ENCODE measurements around the gene ACO2.

Gene ACO2

DNA sequence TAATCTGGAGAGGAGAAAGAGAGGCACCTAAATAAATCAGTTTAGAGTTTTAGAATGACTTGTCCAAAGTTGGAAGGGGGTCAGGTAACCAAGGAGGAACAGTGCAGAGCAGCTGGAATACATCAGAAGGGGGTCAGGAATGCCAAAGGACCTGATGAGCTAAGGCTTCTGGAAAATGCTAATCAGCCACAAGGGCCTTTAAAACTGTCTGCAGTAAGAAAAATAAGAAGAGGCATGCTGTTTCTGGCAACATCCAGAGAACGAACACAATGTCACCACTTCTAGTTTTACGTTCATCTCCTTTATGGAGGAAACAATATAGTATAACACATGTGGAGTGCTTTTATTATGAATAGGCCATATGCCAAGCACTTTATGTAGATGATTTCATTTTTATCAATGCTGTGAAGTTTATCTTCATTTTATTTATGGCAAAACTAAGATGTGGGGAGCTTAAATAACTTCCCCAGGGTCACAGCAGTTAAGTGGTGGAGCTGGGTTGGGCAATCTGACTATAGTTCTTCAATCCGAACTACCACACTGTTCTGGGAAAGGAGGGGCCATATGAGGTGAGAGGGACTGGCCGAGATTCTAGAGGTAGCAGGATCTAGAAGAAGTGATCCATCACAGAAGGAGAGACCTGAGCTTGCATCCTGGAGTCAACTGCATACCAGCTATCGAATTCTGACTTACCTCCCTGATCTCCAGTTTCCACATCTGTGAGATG, 22.6 kb downstream of the ACO2 start:
- peak; percentile 42 for DNase-seq

DNA sequence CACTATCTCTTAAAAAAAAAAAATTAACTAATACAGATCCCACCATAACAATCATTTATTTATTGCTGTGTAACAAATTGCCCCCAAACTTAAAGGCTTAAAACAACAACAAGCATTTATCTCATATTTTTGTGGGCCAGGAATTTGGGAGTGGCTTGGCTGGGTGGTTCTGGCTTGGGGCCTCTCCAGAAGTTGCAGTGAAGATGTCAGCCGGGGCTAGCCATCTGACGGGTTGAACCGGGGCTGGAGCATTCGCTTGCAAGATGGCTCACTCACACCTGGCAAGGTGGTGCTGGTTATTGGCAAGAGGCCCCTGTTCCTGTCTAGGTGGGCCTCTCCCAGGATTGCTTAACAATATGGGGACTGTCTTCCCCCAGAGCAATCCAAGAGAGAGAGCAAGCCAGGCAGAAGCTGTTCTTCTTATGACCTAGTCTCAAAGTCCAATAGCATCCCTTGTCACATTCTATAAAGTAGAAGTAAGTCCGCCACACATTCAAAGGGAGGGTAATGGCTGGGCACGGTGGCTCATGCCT, 29.5 kb downstream of the ACO2 start:
- no peak for DNase-seq

- DNase-seq = no peak
Measured at GRCh38 chr22:41499624-41500280, 30.8 kb downstream of the ACO2 start.

GRCh38 chr22:41500303-41500702, 31.4 kb downstream of the ACO2 start:
- DNase-seq = no peak

DNA sequence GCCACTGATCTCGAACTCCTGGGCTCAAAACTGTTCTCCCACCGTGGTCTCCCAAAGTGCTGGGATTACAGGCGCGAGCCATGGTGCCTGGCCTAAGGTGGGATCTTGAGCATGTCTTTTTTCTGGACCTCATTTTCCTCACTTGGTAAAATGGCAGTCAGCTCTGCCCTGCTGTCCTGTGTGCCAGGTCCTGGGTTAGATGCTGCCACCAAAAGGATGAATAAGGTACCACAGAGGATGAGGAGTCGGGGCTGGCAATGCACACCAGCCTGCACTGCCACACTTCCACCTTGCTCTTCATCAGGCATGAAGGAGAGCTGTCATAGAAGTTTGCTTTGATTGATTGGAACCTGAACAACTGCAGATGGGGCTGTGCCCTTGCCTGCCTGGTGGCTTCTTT, 32.3 kb downstream of the ACO2 start:
- DNase-seq = peak; percentile 43

- peak; percentile 46 for DNase-seq
Measured at GRCh38 chr22:41504397-41504796, 35.5 kb downstream of the ACO2 start.

DNA sequence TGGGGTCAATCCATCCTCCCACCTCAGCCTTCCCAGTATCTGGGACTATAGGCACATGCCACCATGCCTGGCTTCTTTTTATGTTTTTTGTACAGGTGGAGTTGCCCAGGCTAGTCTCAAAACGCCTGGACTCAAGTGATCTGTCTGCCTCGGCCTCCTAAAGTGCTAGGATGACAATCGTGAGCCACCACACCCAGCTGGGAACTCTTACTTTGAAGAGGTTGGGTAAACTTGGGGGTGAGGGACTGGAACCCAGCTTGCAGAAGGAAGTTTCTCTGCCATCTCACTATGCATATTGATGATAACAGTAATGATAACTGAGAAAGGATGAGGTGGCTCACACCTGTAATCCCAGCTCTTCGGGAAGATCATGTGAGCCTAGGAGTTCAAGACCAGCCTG, 35.9 kb downstream of the ACO2 start:
- DNase-seq = no peak

DNA sequence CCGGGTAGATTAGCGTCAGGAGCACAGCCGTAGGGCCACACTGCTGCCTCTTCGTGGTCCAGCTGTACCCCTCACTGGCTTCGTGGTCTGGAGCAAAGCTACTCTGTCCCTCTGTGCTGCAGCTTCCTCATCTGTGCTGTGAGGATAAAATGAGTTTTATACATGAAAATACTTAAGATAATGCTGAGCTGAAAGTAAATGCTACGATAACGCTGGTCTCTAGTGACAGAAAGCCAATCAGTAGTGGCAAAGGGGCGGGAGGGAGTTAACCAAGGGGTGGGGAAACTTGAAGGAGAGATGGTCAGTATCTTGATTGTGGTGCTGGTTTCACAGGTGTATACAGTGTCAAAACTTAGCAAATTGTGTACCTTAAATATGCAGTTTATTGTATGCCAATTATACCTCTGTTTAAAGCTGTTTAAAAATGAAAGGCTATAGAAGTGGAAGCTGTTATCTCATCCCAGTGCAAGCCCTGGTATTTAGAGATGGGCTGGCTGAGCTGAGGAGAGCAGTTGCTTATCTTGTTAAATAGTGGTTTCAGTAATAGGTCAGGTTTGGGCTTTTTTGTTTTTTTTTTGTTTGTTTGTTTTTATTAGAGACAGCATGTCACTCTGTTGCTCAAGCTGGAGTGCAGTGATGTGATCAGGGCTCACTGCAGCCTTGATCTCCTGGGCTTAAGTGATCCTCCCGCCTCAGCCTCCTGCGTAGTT, 36.7 kb downstream of the ACO2 start:
- no peak for DNase-seq

DNA sequence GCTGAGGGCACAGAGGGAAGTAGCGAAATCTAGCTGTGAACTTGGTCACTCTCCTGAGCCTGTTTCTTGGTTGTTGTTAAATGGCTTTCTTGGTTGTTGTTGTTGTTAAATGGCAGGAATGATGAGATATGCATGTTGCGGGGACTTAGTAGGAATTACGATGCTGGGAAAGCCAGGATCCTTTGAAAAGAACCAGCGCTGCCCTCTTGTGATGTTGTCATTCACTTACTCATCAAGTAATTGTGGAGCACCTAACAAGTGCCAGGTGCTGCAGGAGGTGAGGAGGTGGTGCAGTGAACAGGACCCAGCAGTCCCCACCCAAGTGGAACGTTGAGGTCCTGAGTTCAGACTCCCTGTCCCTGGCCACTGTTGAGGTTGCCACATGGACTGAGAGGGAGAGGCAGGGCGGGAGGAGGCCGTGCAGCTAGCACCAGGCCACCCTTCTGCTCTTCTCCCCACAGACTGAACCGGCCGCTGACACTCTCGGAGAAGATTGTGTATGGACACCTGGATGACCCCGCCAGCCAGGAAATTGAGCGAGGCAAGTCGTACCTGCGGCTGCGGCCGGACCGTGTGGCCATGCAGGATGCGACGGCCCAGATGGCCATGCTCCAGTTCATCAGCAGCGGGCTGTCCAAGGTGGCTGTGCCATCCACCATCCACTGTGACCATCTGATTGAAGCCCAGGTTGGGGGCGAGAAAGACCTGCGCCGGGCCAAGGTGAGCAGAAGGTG, 38.6 kb downstream of the ACO2 start:
- DNase-seq = no peak

GRCh38 chr22:41508770-41509170, 39.9 kb downstream of the ACO2 start:
- DNase-seq = no peak

DNA sequence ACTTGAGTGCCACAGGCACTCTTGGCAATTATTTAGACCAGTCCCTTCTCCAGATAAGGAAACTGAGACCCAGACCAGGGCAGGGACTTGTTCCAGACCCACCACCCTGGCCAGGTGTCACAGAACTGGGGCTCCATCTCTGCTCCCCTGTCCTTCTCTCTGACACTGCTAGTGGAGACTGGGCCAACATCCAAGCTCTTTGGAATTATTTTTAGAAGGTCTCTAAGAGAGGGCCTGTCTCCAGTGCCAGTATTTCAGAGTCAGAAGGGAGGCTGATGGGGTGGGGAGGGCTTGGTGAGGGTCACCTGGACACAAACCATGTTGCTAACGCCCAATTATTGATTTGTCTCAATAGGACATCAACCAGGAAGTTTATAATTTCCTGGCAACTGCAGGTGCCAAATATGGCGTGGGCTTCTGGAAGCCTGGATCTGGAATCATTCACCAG, 42.6 kb downstream of the ACO2 start:
- no peak for DNase-seq

DNA sequence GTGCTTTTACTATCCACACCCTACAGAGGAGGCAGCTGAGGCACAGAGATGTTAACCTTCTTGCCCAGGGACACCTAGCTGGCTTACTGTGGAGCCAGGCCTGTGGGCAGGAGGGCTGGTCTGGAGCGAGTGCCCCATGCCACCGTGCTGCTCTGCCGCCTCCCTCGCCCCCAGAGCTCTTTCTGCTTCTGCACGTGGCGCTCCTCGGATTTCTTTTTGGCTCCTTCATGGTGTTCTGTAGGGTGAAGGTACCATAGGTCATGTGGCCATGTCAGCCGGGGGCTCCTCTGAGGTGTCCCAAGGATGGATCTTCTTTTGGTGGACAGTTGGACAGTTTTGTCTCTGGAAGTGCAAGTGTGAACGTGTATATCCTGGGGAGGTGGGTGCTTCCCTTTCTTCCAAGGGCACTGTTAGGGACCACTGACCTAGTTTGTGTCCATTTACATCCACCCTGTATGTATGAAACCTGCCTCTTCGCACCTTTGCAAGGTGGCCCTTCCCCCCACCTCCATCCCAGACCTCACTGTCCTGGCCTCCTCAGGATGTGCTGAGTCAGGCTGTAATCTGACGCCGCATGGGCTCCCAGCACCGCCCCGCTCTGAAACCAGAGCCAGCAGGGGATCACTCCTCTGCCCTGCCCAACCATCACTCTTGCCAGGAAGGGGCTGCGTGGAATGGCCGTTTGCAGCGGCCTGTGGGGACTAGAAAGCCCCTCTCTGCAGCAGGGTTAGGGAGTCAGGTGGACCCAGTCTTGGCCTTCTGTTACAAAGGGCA, 43.7 kb downstream of the ACO2 start:
- DNase-seq = peak; percentile 76

GRCh38 chr22:41513391-41513790, 44.5 kb downstream of the ACO2 start:
- DNase-seq = no peak

DNA sequence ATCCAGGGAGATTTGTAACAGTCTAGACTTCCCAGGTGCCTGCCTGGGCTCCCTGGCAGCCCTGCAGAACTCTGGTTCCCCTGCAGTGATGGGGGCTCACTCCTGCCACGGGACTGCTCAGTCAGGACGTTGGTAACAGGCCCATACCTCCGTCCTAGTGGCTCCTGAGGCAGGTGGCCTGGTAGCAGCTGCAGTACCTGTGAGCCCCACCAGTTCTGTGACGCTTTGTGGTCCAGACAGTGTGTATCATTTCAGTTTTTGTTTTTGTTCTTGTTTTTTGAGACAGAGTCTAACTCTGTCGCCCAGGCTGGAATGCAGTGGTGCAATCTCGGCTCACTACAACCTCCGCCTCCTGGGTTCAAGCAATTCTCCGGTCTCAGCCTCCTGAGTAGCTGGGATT, 47.5 kb downstream of the ACO2 start:
- DNase-seq = no peak

- DNase-seq = peak; percentile 63
Measured at GRCh38 chr22:41517172-41518047, 48.5 kb downstream of the ACO2 start.

- no peak for DNase-seq
Measured at GRCh38 chr22:41518048-41518347, 49.1 kb downstream of the ACO2 start.

DNA sequence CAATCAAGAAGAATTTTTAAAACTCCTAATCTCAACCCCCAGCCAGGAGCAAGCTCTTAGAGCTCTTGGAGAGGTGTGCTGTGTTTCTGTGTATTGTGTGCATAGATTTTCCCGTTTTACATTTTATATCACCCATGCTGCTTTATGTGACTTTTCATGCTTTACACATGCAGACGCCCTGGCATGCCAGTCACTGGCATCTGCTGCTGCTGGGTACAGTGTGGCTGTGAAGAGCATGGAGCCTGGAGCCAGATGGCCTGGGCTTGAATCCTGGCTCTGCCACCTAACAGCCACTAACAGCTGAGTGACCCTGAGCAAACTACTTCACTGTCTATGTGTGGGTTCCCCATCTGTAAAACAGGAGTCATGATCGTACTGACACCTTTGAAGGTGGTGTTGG, 52.2 kb downstream of the ACO2 start:
- no peak for DNase-seq

DNA sequence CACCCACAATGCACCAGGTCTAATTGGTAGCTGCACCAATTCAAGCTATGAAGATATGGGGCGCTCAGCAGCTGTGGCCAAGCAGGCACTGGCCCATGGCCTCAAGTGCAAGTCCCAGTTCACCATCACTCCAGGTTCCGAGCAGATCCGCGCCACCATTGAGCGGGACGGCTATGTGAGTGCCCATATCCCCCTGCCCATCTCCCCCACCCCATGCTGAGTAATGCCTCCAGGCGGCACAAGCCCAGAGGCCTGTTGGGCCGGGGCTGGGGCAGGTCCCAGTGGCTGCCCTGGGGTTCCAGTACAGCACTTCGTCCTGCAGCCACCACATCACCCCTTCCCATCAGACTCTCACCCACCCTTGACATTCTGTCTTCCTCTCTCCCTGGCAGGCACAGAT, 53.9 kb downstream of the ACO2 start:
- no peak for DNase-seq

- peak; percentile 52 for DNase-seq
Measured at GRCh38 chr22:41523464-41524221, 54.7 kb downstream of the ACO2 start.

GRCh38 chr22:41524251-41524661, 55.3 kb downstream of the ACO2 start:
- DNase-seq = no peak
